GM23338 (cell line): Measurements from ENCODE around the gene TOR2A.

ENCODE experiments used
- CTCF ChIP-seq, 2 experiments: fragments of 200-600 bp in 1 of 2; sonication (generic) in 1 of 2; conservative IDR thresholded peaks; 2 replicates each; pipeline versions ENCODE4 v1.5.1 to v1.6.1; 2016 to 2017; ENCODE audit warnings: antibody characterized with exemption in 2 of 2, low read depth in 2 of 2, mild to moderate bottlenecking in 2 of 2, moderate library complexity in 1 of 2
- EZH2 ChIP-seq: fragments of 200-600 bp; sonication (generic); IDR thresholded peaks from one replicate; pipeline ENCODE4 v1.8.0; 2017; ENCODE audit warnings: antibody characterized with exemption, mild to moderate bottlenecking, low read depth; ENCODE audit not compliant: unreplicated experiment
- EZH2phosphoT487 ChIP-seq: fragments of 200-600 bp; sonication (generic); IDR thresholded peaks from one replicate; pipeline ENCODE4 v1.8.1; 2018; ENCODE audit warnings: antibody characterized with exemption; ENCODE audit not compliant: unreplicated experiment
- JUNB ChIP-seq: IDR thresholded peaks from one replicate; pipeline ENCODE4 v1.6.1; 2016; ENCODE audit warnings: antibody characterized with exemption; ENCODE audit not compliant: unreplicated experiment
- POLR2AphosphoS5 ChIP-seq: IDR thresholded peaks from 2 replicates; pipeline ENCODE4 v1.6.1; 2016; ENCODE audit warnings: antibody characterized with exemption, low read depth
- REST ChIP-seq: IDR thresholded peaks from one replicate; pipeline ENCODE4 v1.6.1; 2018; ENCODE audit warnings: antibody characterized with exemption; ENCODE audit not compliant: unreplicated experiment
- STAT1 ChIP-seq: IDR thresholded peaks from one replicate; pipeline ENCODE4 v1.6.1; 2016; ENCODE audit warnings: antibody characterized with exemption; ENCODE audit not compliant: unreplicated experiment
- ZNF114 ChIP-seq: fragments of 250-450 bp; sonication (Bioruptor Pico); IDR thresholded peaks from 2 replicates; pipeline ENCODE4 v1.5.0; 2020; ENCODE audit warnings: mild to moderate bottlenecking, moderate library complexity
- ZNF331 ChIP-seq: fragments of 250-450 bp; sonication (Bioruptor Pico); IDR thresholded peaks from 2 replicates; pipeline ENCODE4 v1.5.0; 2020; ENCODE audit warnings: low read depth, mild to moderate bottlenecking, moderate library complexity

GRCh38 chr9:127714951-127715469, 20.1 kb downstream of the TOR2A start:
- TF ChIP-seq CTCF (conservative IDR thresholded peaks at IDR 0.05; ENCODE audit: low read depth in 2 of 2) (no peak), REST (no peak), JUNB (no peak), EZH2 (no peak), POLR2AphosphoS5 (no peak), EZH2phosphoT487 (no peak), ZNF331 (no peak), ZNF114 (CRISPR knock-in tag) (no peak), STAT1 (no peak)
